ENCODE results near the gene CLHC1.

DNA sequence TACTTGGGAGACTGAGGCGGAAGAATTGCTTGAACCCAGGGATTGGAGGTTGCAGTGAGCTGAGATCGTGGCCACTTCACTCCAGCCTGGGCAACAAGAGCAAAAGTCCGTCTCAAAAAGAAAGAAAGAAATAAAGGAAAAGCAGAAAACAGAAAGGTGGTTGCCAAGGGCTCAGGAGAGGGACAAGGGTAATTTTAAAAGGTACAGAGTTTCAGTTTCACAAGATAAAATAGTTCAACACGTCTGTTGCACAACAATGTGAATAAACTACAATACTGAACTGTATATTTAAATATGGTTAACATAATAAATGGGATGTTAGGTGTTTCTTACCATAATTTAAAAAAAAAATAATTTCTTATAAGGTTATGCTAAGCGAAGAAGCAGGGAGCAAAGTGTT, 13.3 kb upstream of the CLHC1 start:
- TF ChIP-seq EZH2 (IDR thresholded peaks at IDR 0.05; ENCODE audit: insufficient read depth, poor library complexity, severe bottlenecking): no peak
- no peak for TF ChIP-seq EZH2phosphoT487 (IDR thresholded peaks at IDR 0.05; ENCODE audit: insufficient read depth, low read depth)

Data from GM23248 (cell line).